ENCODE data around the gene ZC3H12A.

- TF ChIP-seq CTCF (IDR thresholded peaks at IDR 0.05) (no peak), POLR2AphosphoS5 (IDR thresholded peaks at IDR 0.05) (peak in 1 of 3 donors; percentile 1), POLR2A (IDR thresholded peaks at IDR 0.05) (no peak), EP300 (IDR thresholded peaks at IDR 0.05) (no peak)
These were observed 1.7 kb downstream of the ZC3H12A start for GRCh38 chr1:37476087-37476452.
